Mammary epithelial cell (primary cell): ENCODE measurements around the gene TXNRD3.

Experiments
- EZH2 ChIP-seq: IDR thresholded peaks from 2 replicates; pipeline ENCODE4 v1.6.1; 2012; ENCODE audit warnings: low read length, inconsistent platforms, borderline replicate concordance
- TF ChIP-seq, protein P1 (sequence below), 2 donors: IDR thresholded peaks in 1 of 2; conservative IDR thresholded peaks in 1 of 2; 2 replicates each; pipeline ENCODE4 v1.5.1; 2011 to 2012; ENCODE audit warnings: inconsistent platforms in 2 of 2, low read length in 2 of 2, mild to moderate bottlenecking in 2 of 2, control low read depth in 1 of 2, low read depth in 1 of 2; ENCODE audit not compliant: insufficient read depth in 1 of 2; ENCODE audit errors: extremely low read depth in 1 of 2

DNA sequence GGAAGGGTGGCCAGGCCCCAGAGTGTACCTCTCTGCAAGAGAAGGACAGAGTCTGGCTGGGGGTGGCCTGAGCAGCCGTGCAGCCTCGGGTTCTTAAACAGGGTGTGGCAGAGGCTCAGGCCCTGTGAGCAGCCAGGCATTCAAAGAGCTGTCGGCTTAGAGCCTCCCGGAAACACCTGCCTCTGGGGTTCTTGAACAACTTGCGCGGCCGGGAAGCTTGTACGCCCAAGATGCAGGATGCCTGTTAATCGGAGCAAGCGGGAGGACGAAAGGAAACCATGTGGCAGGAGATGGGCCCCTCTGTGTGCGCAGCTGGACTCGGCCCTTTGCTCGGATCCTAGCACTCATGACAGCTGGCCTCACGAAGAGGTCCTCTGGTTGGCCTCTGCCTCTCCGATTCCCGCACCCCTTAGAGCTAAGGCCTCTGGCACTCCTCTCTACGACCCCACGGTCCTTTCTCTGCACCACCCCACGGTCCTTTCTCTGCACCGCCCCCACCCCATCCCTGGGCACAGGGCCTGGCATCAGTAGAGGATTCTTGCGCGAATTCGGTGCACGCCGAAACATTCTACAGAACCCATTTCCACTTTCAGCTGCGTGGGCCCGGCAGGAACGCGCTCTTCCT lies 23.9 kb upstream of the TXNRD3 start:
- TF ChIP-seq, protein P1, sequence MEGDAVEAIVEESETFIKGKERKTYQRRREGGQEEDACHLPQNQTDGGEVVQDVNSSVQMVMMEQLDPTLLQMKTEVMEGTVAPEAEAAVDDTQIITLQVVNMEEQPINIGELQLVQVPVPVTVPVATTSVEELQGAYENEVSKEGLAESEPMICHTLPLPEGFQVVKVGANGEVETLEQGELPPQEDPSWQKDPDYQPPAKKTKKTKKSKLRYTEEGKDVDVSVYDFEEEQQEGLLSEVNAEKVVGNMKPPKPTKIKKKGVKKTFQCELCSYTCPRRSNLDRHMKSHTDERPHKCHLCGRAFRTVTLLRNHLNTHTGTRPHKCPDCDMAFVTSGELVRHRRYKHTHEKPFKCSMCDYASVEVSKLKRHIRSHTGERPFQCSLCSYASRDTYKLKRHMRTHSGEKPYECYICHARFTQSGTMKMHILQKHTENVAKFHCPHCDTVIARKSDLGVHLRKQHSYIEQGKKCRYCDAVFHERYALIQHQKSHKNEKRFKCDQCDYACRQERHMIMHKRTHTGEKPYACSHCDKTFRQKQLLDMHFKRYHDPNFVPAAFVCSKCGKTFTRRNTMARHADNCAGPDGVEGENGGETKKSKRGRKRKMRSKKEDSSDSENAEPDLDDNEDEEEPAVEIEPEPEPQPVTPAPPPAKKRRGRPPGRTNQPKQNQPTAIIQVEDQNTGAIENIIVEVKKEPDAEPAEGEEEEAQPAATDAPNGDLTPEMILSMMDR (conservative IDR thresholded peaks at IDR 0.05 in 1 of 2, IDR thresholded peaks at IDR 0.05 in 1 of 2; ENCODE audit: extremely low read depth in 1 of 2, insufficient read depth in 1 of 2, low read depth in 1 of 2, low read length in 2 of 2), result no peak
- TF ChIP-seq EZH2, result no peak
